ENCODE results near the gene LMAN2L.

DNA sequence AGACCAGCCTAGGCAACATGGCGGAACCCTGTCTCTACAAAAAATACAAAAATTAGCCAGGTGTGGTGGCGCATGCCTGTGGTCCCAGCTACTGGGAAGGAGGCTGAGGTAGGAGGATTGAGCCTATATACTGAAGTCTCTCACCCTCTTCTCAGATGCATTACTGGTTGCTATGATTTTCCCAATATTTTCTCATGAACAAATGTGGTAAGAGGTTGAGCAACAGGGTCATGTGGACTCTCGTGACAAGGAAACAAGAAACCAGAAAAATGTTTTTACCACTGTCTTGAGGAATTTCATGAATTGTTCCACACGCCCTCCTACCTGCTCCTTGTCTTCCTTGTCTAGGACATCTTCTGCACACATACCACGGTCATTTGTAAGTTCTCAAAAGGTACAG is 12.4 kb downstream of the LMAN2L start:
- TF ChIP-seq POLR2A (IDR thresholded peaks at IDR 0.05; ENCODE audit: low read depth, low read length) (no peak), POLR2AphosphoS5 (IDR thresholded peaks at IDR 0.05; ENCODE audit: low read depth, low read length) (no peak)

Measured in GM12892 (cell line).